HepG2 (cell line): ENCODE measurements around the gene ABCC3. TPM values are rescaled to one million over a fixed set of nuclear protein-coding genes. Genes with fewer than 3 reads are reported as not detected.

Experiments used
- ATAC-seq: fragments of 200-7000 bp; cut with Tn5 transposase; 3 replicates; pipeline ENCODE4 v1.9.1; 2020; ENCODE audit warnings: mild to moderate bottlenecking, moderate library complexity
- BruUV-seq: library from RNA; stranded (reverse); fragments of 400-500 nt; replicated peaks from 2 replicates; lab custom pipeline; 2021; lab: Mats Ljungman, UMichigan
- CTCF ChIA-PET: fragments of 300-600 bp; formaldehyde crosslinking; extraction: SDS; loops from one replicate; lab custom pipeline; 2021; ENCODE audit warnings: low total read pairs, inconsistent platforms, low intra/inter-chr PET ratio; lab: Yijun Ruan, JAX
- POLR2A ChIA-PET: fragments of 350-600 bp; sonication (Branson Sonifier 250); formaldehyde crosslinking; loops from one replicate; lab custom pipeline; 2020; ENCODE audit warnings: antibody characterized with exemption, inconsistent platforms; lab: Yijun Ruan, JAX
- DNase-seq: peaks from one replicate; pipeline ENCODE4 v3.0.0-alpha.2; 2015; ENCODE audit warnings: low spot score
- FAIRE-seq: peaks from 3 replicates; lab custom pipeline; 2011; peaks lifted over from hg19 to GRCh38; lab: Jason Lieb, UNC
- H2AFZ ChIP-seq: one replicate; pipeline ENCODE4 v1.6.1; 2011; ENCODE audit warnings: low read length, inconsistent platforms
- H3K27ac ChIP-seq: fragments of 300-600 bp; 3 replicates; pipeline ENCODE4 v1.8.0; 2011; ENCODE audit warnings: mixed run types, mild to moderate bottlenecking, mixed read lengths, low read length, inconsistent platforms; ENCODE audit not compliant: insufficient read depth; ENCODE audit errors: extremely low read length
- H3K27me3 ChIP-seq, 2 experiments: fragments of 200-600 bp in 1 of 2; 2 replicates in 1 of 2; 3 replicates in 1 of 2; pipeline versions ENCODE4 v1.6.0 to v1.8.0; 2011; ENCODE audit warnings: low read length in 2 of 2, mild to moderate bottlenecking in 2 of 2, moderate library complexity in 2 of 2, inconsistent platforms in 1 of 2; ENCODE audit not compliant: insufficient read depth in 2 of 2, control insufficient read depth in 1 of 2
- H3K36me3 ChIP-seq, 2 experiments: fragments of 200-600 bp in 1 of 2; replicated peaks in 1 of 2; 2 replicates in 1 of 2; 3 replicates in 1 of 2; pipeline versions ENCODE4 v1.5.1 to v1.8.0; 2011; ENCODE audit warnings: low read length in 2 of 2, inconsistent platforms in 1 of 2; ENCODE audit not compliant: insufficient read depth in 2 of 2, control insufficient read depth in 1 of 2
- H3K4me1 ChIP-seq: 2 replicates; pipeline ENCODE4 v1.5.1; 2012; ENCODE audit warnings: low read length, inconsistent platforms; ENCODE audit not compliant: insufficient read depth
- H3K4me2 ChIP-seq: 2 replicates; pipeline ENCODE4 v1.6.0; 2011; ENCODE audit warnings: low read depth, low read length, inconsistent platforms
- H3K4me3 ChIP-seq, 3 experiments: fragments of 200-600 bp in 1 of 3; sonication (generic), shearing (Covaris generic) in 1 of 3; replicated peaks in 1 of 3; 2 replicates each; pipeline ENCODE4 v1.5.1; 2011 to 2016; ENCODE audit warnings: low read length in 3 of 3, inconsistent platforms in 2 of 3, low read depth in 2 of 3, mild to moderate bottlenecking in 2 of 3, control low read depth in 1 of 3, mixed read lengths in 1 of 3; ENCODE audit not compliant: insufficient read depth in 1 of 3
- H3K79me2 ChIP-seq: one replicate; pipeline ENCODE4 v1.6.1; 2011; ENCODE audit warnings: low read length, inconsistent platforms; ENCODE audit not compliant: insufficient read depth
- H3K9ac ChIP-seq: 2 replicates; pipeline ENCODE4 v1.6.0; 2011; ENCODE audit warnings: mild to moderate bottlenecking, low read depth, low read length, inconsistent platforms; ENCODE audit not compliant: insufficient read depth
- H3K9me3 ChIP-seq: 2 replicates; pipeline ENCODE4 v1.5.1; 2012; ENCODE audit warnings: mild to moderate bottlenecking, low read length
- H4K20me1 ChIP-seq: 2 replicates; pipeline ENCODE4 v1.6.0; 2011; ENCODE audit warnings: inconsistent platforms, mild to moderate bottlenecking, low read length, moderate library complexity; ENCODE audit not compliant: insufficient read depth
- KIAA2018 ChIP-seq: sonication (generic); formaldehyde crosslinking; IDR thresholded peaks from 2 replicates; pipeline ENCODE4 v1.5.0; 2020; ENCODE audit warnings: mild to moderate bottlenecking, missing genetic modification reagents, borderline replicate concordance
- NONO ChIP-seq, 2 experiments: fragments of 450-650 bp in 1 of 2; sonication (generic) in 1 of 2; formaldehyde crosslinking in 1 of 2; IDR thresholded peaks in 1 of 2; conservative IDR thresholded peaks in 1 of 2; 2 replicates each; pipeline versions ENCODE4 v1.6.1 to v1.8.0; 2017 to 2022; ENCODE audit warnings: mild to moderate bottlenecking in 1 of 2, missing genetic modification reagents in 1 of 2, moderate library complexity in 1 of 2
- POLR2G ChIP-seq: fragments of 200-400 bp; formaldehyde crosslinking; IDR thresholded peaks from 2 replicates; pipeline ENCODE4 v1.6.1; 2018; ENCODE audit warnings: mild to moderate bottlenecking, low read depth, low read length, moderate library complexity
- REPIN1 ChIP-seq: sonication (generic); formaldehyde crosslinking; IDR thresholded peaks from 2 replicates; pipeline ENCODE4 v1.8.0; 2022; ENCODE audit warnings: missing genetic modification reagents, low read depth, mild to moderate bottlenecking, borderline replicate concordance
- TBX2 ChIP-seq: sonication (generic); formaldehyde crosslinking; IDR thresholded peaks from 2 replicates; pipeline ENCODE4 v1.5.0; 2020; ENCODE audit warnings: missing genetic modification reagents, mild to moderate bottlenecking, borderline replicate concordance
- THAP9 ChIP-seq: sonication (generic); formaldehyde crosslinking; IDR thresholded peaks from 2 replicates; pipeline ENCODE4; 2020; ENCODE audit warnings: missing genetic modification reagents, mild to moderate bottlenecking, borderline replicate concordance
- ZBTB39 ChIP-seq: sonication (generic); formaldehyde crosslinking; IDR thresholded peaks from 2 replicates; pipeline ENCODE4 v1.5.0; 2020; ENCODE audit warnings: missing genetic modification reagents
- ZNF382 ChIP-seq: sonication (generic); formaldehyde crosslinking; IDR thresholded peaks from 2 replicates; pipeline ENCODE4 v1.5.0; 2020; ENCODE audit warnings: missing genetic modification reagents, mild to moderate bottlenecking, borderline replicate concordance
- WGBS: methylation state at CpG from one replicate; pipeline ENCODE4 v1.1.6; 2017; ENCODE audit warnings: low lambda C conversion rate; 5-methylcytosine and 5-hydroxymethylcytosine counted together
- in situ Hi-C: cut with HindIII; loops from 2 replicates; pipeline ENCODE4 v1.10.0; 2017; ENCODE audit warnings: low pct_unique_long_range_greater_than_20kb; ENCODE audit not compliant: extremely low pct_ligation_motif_present
- intact Hi-C: fragments of 100-400 bp; cut with micrococcal nuclease; formaldehyde crosslinking; loops from one replicate; pipeline ENCODE4 v1.10.0; 2022; ENCODE audit not compliant: unreplicated experiment
- polyA plus RNA-seq, 8 experiments: library from polyadenylated mRNA; depleted of rRNA in 3 of 8; stranded (reverse) in 7 of 8; unstranded in 1 of 8; fragments of >200 nt; fragmentation: Illumina TruSeq in 4 of 8; extraction: Trizol in 4 of 8; gene quantifications; 2 replicates each; pipeline versions ENCODE4 v1.2.1 to v1.2.3, GENCODE V29; 2011 to 2016; ENCODE audit warnings: low read depth in 4 of 8, missing spikeins in 1 of 8, mixed read lengths in 1 of 8; ENCODE audit not compliant: insufficient read depth in 1 of 8
- total RNA-seq, 5 experiments: library from RNA; depleted of rRNA; stranded (reverse); fragments of >200 nt; fragmentation: Illumina TruSeq; extraction: Trizol; gene quantifications; 2 replicates each; pipeline ENCODE4 v1.2.3, GENCODE V29; 2016; ENCODE audit warnings: low read depth in 1 of 5

Gene ABCC3
- total and polyA plus RNA-seq, 2 of the 13 experiments (the other 11 are each of a cell fraction or from before 2014, with no cell fraction given) = 25.2 to 50.7 TPM

- Histone ChIP-seq H3K79me2 (peaks cover 49% of the 10 kb centered on the region), H3K27me3 (no peaks in the 10 kb centered on the region), H3K9ac (peak within 1 kb of the TSS; percentile 97), H2AFZ (peak within 1 kb of the TSS; percentile 84), H3K27ac (peak within 1 kb of the TSS; percentile 95), H3K4me2 (peak within 1 kb of the TSS; percentile 95), H4K20me1 (peaks cover 47% of the 10 kb centered on the region), H3K4me3 (peak within 1 kb of the TSS; percentile 82 to 96 (median 94)), H3K9me3 (no peaks in the 10 kb centered on the region), H3K36me3 (no peaks in the 10 kb centered on the region; a peak in 1 of 5 replicates), H3K4me1 (peaks cover 66% of the 10 kb centered on the region)
- in situ Hi-C loops = no loop called here
- TSS peak; percentile 99 for BruUV-seq
- WGBS = 2% methylated on average over 31 of the region's 76 CpGs
- ATAC-seq (peak; percentile 88), DNase-seq (peak; percentile 92), FAIRE-seq (peak; percentile 30)
- POLR2A ChIA-PET = interaction anchor here (0.6 to 4.2 kb wide), 47 partner anchors 8 to 509 kb away, joined by 3 to 54 read pairs (median 4); partner anchors contain the start of genes ANKRD40, CACNA1G and TOB1
- intact Hi-C loops = no loop called here
- CTCF ChIA-PET = no interaction called here
- TF ChIP-seq ZNF382 (CRISPR knock-in tag) (no peak), TBX2 (peak; percentile 92), ZBTB39 (CRISPR knock-in tag) (peak; percentile 92), THAP9 (CRISPR knock-in tag) (peak; percentile 99), POLR2G (peak; percentile 97), KIAA2018 (CRISPR knock-in tag) (no peak; the same call in 1 of the 2 replicates), NONO (IDR thresholded peaks at IDR 0.05) (no peak), NONO (CRISPR knock-in tag; conservative IDR thresholded peaks at IDR 0.05) (peak; percentile 93), REPIN1 (CRISPR knock-in tag) (peak; percentile 87)
These were observed 84.7 kb downstream of the ABCC3 start, which contains the start of gene LUC7L3 for GRCh38 chr17:50719144-50719923. TSS of gene LUC7L3 (plus strand) at chr17:50719603. CDS start at chr17:50719733, 130 bp downstream.
